ENCODE results near the gene GOLGA3. TPM values are rescaled to one million over a fixed set of nuclear protein-coding genes. Genes with fewer than 3 reads are reported as not detected.
"Not testable (repeated sequence)": the region's sequence is repeated elsewhere in the genome, so short reads cannot be mapped to it uniquely, and the experiment has no call there.

GOLGA3 gene
- 34.2 TPM for total RNA-seq
- 19.5 TPM for polyA plus RNA-seq
- long read RNA-seq, donor 1: 0 reads
- long read RNA-seq, donor 2: 0 reads
- long read RNA-seq, donor 3, partial matches to known transcripts: 5 of 5 reads
- long read RNA-seq, donor 3, other reads (novel, unspliced or antisense): 0 of 5 reads
- long read RNA-seq, donor 4: 0 reads
- long read RNA-seq, donor 5, partial matches to known transcripts: 5 of 5 reads
- long read RNA-seq, donor 5, other reads (novel, unspliced or antisense): 0 of 5 reads
- long read RNA-seq, donor 6, partial matches to known transcripts: 33 of 33 reads
- long read RNA-seq, donor 6, other reads (novel, unspliced or antisense): 0 of 33 reads
- long read RNA-seq, donor 7: 0 reads
- long read RNA-seq, donor 8: 0 reads
- long read RNA-seq, donor 9: 0 reads
- long read RNA-seq, donor 10, partial matches to known transcripts: 67 of 67 reads
- long read RNA-seq, donor 10, other reads (novel, unspliced or antisense): 0 of 67 reads

GRCh38 chr12:132828706-132829534 is at the start of gene GOLGA3:
Gene GOLGA3, minus strand, starts transcription at chr12:132828869. Its CDS starts 6,741 bp downstream, at chr12:132822128.
- no peaks in the 10 kb centered on the region for H3K27me3 ChIP-seq (ENCODE audit: control insufficient read depth in 2 of 2, insufficient read depth in 1 of 2, low read length in 1 of 2)
- H3K36me3 ChIP-seq (ENCODE audit: control insufficient read depth in 2 of 2, insufficient read depth in 2 of 2, low read length in 1 of 2): peaks cover 35 to 62% of the 10 kb centered on the region in 2 donors
- peak within 1 kb of the TSS; percentile 69 to 77 for H3K4me3 ChIP-seq (ENCODE audit: low read length in 2 of 2)
- H3K9me3 ChIP-seq (ENCODE audit: control insufficient read depth in 2 of 2, insufficient read depth in 1 of 2, low read length in 1 of 2): peaks cover 0 to 9% of the 10 kb centered on the region in 2 donors
- 2% methylated on average over 78 of the region's 78 CpGs for WGBS
- peak within 1 kb of the TSS; percentile 97 to 99 for H3K27ac ChIP-seq (ENCODE audit: low read depth in 1 of 2, low read length in 1 of 2)
- peaks cover 20 to 33% of the 10 kb centered on the region in 2 donors for H3K4me1 ChIP-seq (ENCODE audit: control insufficient read depth in 2 of 2, insufficient read depth in 2 of 2, low read length in 2 of 2)
- peak; percentile 90 to 97 (median 92) for DNase-seq (ENCODE audit: low read depth in 6 of 9, low spot score in 9 of 9)

- WGBS: 98% methylated on average over 21 of the region's 21 CpGs
- not testable (repeated sequence) for H3K9me3 ChIP-seq (ENCODE audit: control insufficient read depth in 2 of 2, insufficient read depth in 1 of 2, low read length in 1 of 2); H3K27ac ChIP-seq (ENCODE audit: low read depth in 1 of 2, low read length in 1 of 2); DNase-seq (ENCODE audit: low read depth in 6 of 9, low spot score in 9 of 9); H3K4me3 ChIP-seq (ENCODE audit: low read length in 2 of 2); H3K27me3 ChIP-seq (ENCODE audit: control insufficient read depth in 2 of 2, insufficient read depth in 1 of 2, low read length in 1 of 2)
- Histone ChIP-seq H3K4me1 (ENCODE audit: control insufficient read depth in 2 of 2, insufficient read depth in 2 of 2, low read length in 2 of 2) (peaks cover 5 to 28% of the 10 kb centered on the region in 2 donors), H3K36me3 (ENCODE audit: control insufficient read depth in 2 of 2, insufficient read depth in 2 of 2, low read length in 1 of 2) (peaks cover 61 to 70% of the 10 kb centered on the region in 2 donors)
Measured at GRCh38 chr12:132874620-132875019, 46.0 kb upstream of the GOLGA3 start.

GRCh38 chr12:132874175-132874574 is 45.5 kb upstream of the GOLGA3 start:
- 99% methylated on average over 11 of the region's 11 CpGs for WGBS
- no peak overlapping the region for H3K4me3 ChIP-seq (ENCODE audit: low read length in 2 of 2)
- no peaks in the 10 kb centered on the region for H3K9me3 ChIP-seq (ENCODE audit: control insufficient read depth in 2 of 2, insufficient read depth in 1 of 2, low read length in 1 of 2)
- H3K27me3 ChIP-seq (ENCODE audit: control insufficient read depth in 2 of 2, insufficient read depth in 1 of 2, low read length in 1 of 2): no peaks in the 10 kb centered on the region
- H3K27ac ChIP-seq (ENCODE audit: low read depth in 1 of 2, low read length in 1 of 2): peak overlapping the region in 1 of 2 donors; percentile 58
- H3K4me1 ChIP-seq (ENCODE audit: control insufficient read depth in 2 of 2, insufficient read depth in 2 of 2, low read length in 2 of 2): peaks cover 5 to 32% of the 10 kb centered on the region in 2 donors
- peaks cover 66 to 72% of the 10 kb centered on the region in 2 donors for H3K36me3 ChIP-seq (ENCODE audit: control insufficient read depth in 2 of 2, insufficient read depth in 2 of 2, low read length in 1 of 2)
- no peak for DNase-seq (ENCODE audit: low read depth in 6 of 9, low spot score in 9 of 9)

- peak overlapping the region; percentile 58 to 83 for H3K27ac ChIP-seq (ENCODE audit: low read depth in 1 of 2, low read length in 1 of 2)
- no peaks in the 10 kb centered on the region for H3K9me3 ChIP-seq (ENCODE audit: control insufficient read depth in 2 of 2, insufficient read depth in 1 of 2, low read length in 1 of 2)
- 91% methylated on average over 10 of the region's 10 CpGs for WGBS
- peaks cover 5 to 32% of the 10 kb centered on the region in 2 donors for H3K4me1 ChIP-seq (ENCODE audit: control insufficient read depth in 2 of 2, insufficient read depth in 2 of 2, low read length in 2 of 2)
- H3K27me3 ChIP-seq (ENCODE audit: control insufficient read depth in 2 of 2, insufficient read depth in 1 of 2, low read length in 1 of 2): no peaks in the 10 kb centered on the region
- H3K36me3 ChIP-seq (ENCODE audit: control insufficient read depth in 2 of 2, insufficient read depth in 2 of 2, low read length in 1 of 2): peaks cover 70 to 72% of the 10 kb centered on the region in 2 donors
- H3K4me3 ChIP-seq (ENCODE audit: low read length in 2 of 2): no peak overlapping the region
- DNase-seq (ENCODE audit: low read depth in 6 of 9, low spot score in 9 of 9): no peak
Measured at GRCh38 chr12:132873724-132874123, 45.1 kb upstream of the GOLGA3 start.

- peaks cover 5 to 37% of the 10 kb centered on the region in 2 donors for H3K4me1 ChIP-seq (ENCODE audit: control insufficient read depth in 2 of 2, insufficient read depth in 2 of 2, low read length in 2 of 2)
- H3K9me3 ChIP-seq (ENCODE audit: control insufficient read depth in 2 of 2, insufficient read depth in 1 of 2, low read length in 1 of 2): no peaks in the 10 kb centered on the region
- peak in 2 of 9 donors; percentile 51 to 58 for DNase-seq (ENCODE audit: low read depth in 6 of 9, low spot score in 9 of 9)
- H3K4me3 ChIP-seq (ENCODE audit: low read length in 2 of 2): no peak overlapping the region
- H3K27me3 ChIP-seq (ENCODE audit: control insufficient read depth in 2 of 2, insufficient read depth in 1 of 2, low read length in 1 of 2): no peaks in the 10 kb centered on the region
- H3K36me3 ChIP-seq (ENCODE audit: control insufficient read depth in 2 of 2, insufficient read depth in 2 of 2, low read length in 1 of 2): peaks cover 74 to 77% of the 10 kb centered on the region in 2 donors
- peak overlapping the region; percentile 71 to 88 for H3K27ac ChIP-seq (ENCODE audit: low read depth in 1 of 2, low read length in 1 of 2)
- WGBS: 76% methylated on average over 12 of the region's 12 CpGs
Measured at GRCh38 chr12:132872975-132873421, 44.3 kb upstream of the GOLGA3 start.

- 94% methylated on average over 21 of the region's 21 CpGs for WGBS
- Histone ChIP-seq H3K9me3 (ENCODE audit: control insufficient read depth in 2 of 2, insufficient read depth in 1 of 2, low read length in 1 of 2) (no peaks in the 10 kb centered on the region), H3K27me3 (ENCODE audit: control insufficient read depth in 2 of 2, insufficient read depth in 1 of 2, low read length in 1 of 2) (no peaks in the 10 kb centered on the region), H3K4me1 (ENCODE audit: control insufficient read depth in 2 of 2, insufficient read depth in 2 of 2, low read length in 2 of 2) (peaks cover 8 to 44% of the 10 kb centered on the region in 2 donors), H3K4me3 (ENCODE audit: low read length in 2 of 2) (no peak overlapping the region), H3K36me3 (ENCODE audit: control insufficient read depth in 2 of 2, insufficient read depth in 2 of 2, low read length in 1 of 2) (peaks cover 77 to 78% of the 10 kb centered on the region in 2 donors), H3K27ac (ENCODE audit: low read depth in 1 of 2, low read length in 1 of 2) (peak overlapping the region; percentile 71 to 78)
- DNase-seq (ENCODE audit: low read depth in 6 of 9, low spot score in 9 of 9): no peak
Measured at GRCh38 chr12:132872073-132872855, 43.6 kb upstream of the GOLGA3 start.

- peaks cover 27 to 66% of the 10 kb centered on the region in 2 donors for H3K4me1 ChIP-seq (ENCODE audit: control insufficient read depth in 2 of 2, insufficient read depth in 2 of 2, low read length in 2 of 2)
- H3K27me3 ChIP-seq (ENCODE audit: control insufficient read depth in 2 of 2, insufficient read depth in 1 of 2, low read length in 1 of 2): no peaks in the 10 kb centered on the region
- H3K36me3 ChIP-seq (ENCODE audit: control insufficient read depth in 2 of 2, insufficient read depth in 2 of 2, low read length in 1 of 2): peaks cover 72 to 75% of the 10 kb centered on the region in 2 donors
- 91% methylated on average over 14 of the region's 14 CpGs for WGBS
- H3K9me3 ChIP-seq (ENCODE audit: control insufficient read depth in 2 of 2, insufficient read depth in 1 of 2, low read length in 1 of 2): no peaks in the 10 kb centered on the region
- peak overlapping the region; percentile 25 to 38 for H3K27ac ChIP-seq (ENCODE audit: low read depth in 1 of 2, low read length in 1 of 2)
- DNase-seq (ENCODE audit: low read depth in 6 of 9, low spot score in 9 of 9): peak in 1 of 9 donors; percentile 37
- no peak overlapping the region for H3K4me3 ChIP-seq (ENCODE audit: low read length in 2 of 2)
Measured at GRCh38 chr12:132869551-132869950, 40.9 kb upstream of the GOLGA3 start.

GRCh38 chr12:132866251-132866828 is 37.7 kb upstream of the GOLGA3 start:
- H3K4me3 ChIP-seq (ENCODE audit: low read length in 2 of 2): no peak overlapping the region
- H3K27ac ChIP-seq (ENCODE audit: low read depth in 1 of 2, low read length in 1 of 2): peak overlapping the region; percentile 93 to 94
- H3K4me1 ChIP-seq (ENCODE audit: control insufficient read depth in 2 of 2, insufficient read depth in 2 of 2, low read length in 2 of 2): peaks cover 22 to 43% of the 10 kb centered on the region in 2 donors
- H3K9me3 ChIP-seq (ENCODE audit: control insufficient read depth in 2 of 2, insufficient read depth in 1 of 2, low read length in 1 of 2): no peaks in the 10 kb centered on the region
- peaks cover 60 to 63% of the 10 kb centered on the region in 2 donors for H3K36me3 ChIP-seq (ENCODE audit: control insufficient read depth in 2 of 2, insufficient read depth in 2 of 2, low read length in 1 of 2)
- DNase-seq (ENCODE audit: low read depth in 6 of 9, low spot score in 9 of 9): no peak
- H3K27me3 ChIP-seq (ENCODE audit: control insufficient read depth in 2 of 2, insufficient read depth in 1 of 2, low read length in 1 of 2): no peaks in the 10 kb centered on the region
- WGBS: 94% methylated on average over 14 of the region's 14 CpGs

Measured in thymus (tissue), 14 donors.